HepG2 (cell line): ENCODE measurements around the gene C1QTNF5. TPM values are rescaled to one million over a fixed set of nuclear protein-coding genes. Genes with fewer than 3 reads are reported as not detected.

Source experiments
- ARID3A ChIP-seq: IDR thresholded peaks from 2 replicates; pipeline ENCODE4 v1.6.1; 2012; ENCODE audit warnings: low read depth, low read length, improper control_type of control experiment
- ARID4A ChIP-seq: sonication (generic); formaldehyde crosslinking; IDR thresholded peaks from 2 replicates; pipeline ENCODE4 v1.5.0; 2020; ENCODE audit warnings: mild to moderate bottlenecking, missing genetic modification reagents, borderline replicate concordance
- CBFB ChIP-seq: sonication (generic); formaldehyde crosslinking; IDR thresholded peaks from 2 replicates; pipeline ENCODE4 v1.4.0; 2020; ENCODE audit warnings: missing genetic modification reagents
- HNF4A ChIP-seq: sonication (generic); formaldehyde crosslinking; IDR thresholded peaks from 2 replicates; pipeline ENCODE4 v1.4.0; 2020; ENCODE audit warnings: missing genetic modification reagents
- IKZF5 ChIP-seq: IDR thresholded peaks from 2 replicates; pipeline ENCODE4 v1.6.1; 2018; ENCODE audit warnings: missing genetic modification reagents, mild to moderate bottlenecking, missing compliant biosample characterization
- KDM1A ChIP-seq: IDR thresholded peaks from 2 replicates; pipeline ENCODE4 v1.6.1; 2016; ENCODE audit warnings: missing compliant biosample characterization
- KDM6A ChIP-seq: IDR thresholded peaks from 2 replicates; pipeline ENCODE4 v1.6.1; 2016; ENCODE audit warnings: low read depth
- MAFG ChIP-seq: sonication (generic); formaldehyde crosslinking; IDR thresholded peaks from 2 replicates; pipeline ENCODE4 v1.5.1; 2020; ENCODE audit warnings: mild to moderate bottlenecking, missing genetic modification reagents
- RAD21 ChIP-seq: fragments of 450-650 bp; formaldehyde crosslinking; IDR thresholded peaks from 2 replicates; pipeline ENCODE4 v1.5.0; 2020; ENCODE audit warnings: mild to moderate bottlenecking
- RCOR2 ChIP-seq: IDR thresholded peaks from 2 replicates; pipeline ENCODE4 v1.6.1; 2016; ENCODE audit warnings: missing biosample characterization, missing genetic modification reagents
- SSRP1 ChIP-seq: IDR thresholded peaks from 2 replicates; pipeline ENCODE4 v1.6.1; 2016; ENCODE audit warnings: control low read depth
- THAP11 ChIP-seq: IDR thresholded peaks from 2 replicates; pipeline ENCODE4 v1.6.1; 2016; ENCODE audit warnings: missing biosample characterization, missing genetic modification reagents
- XRCC5 ChIP-seq: fragments of 200-400 bp; formaldehyde crosslinking; optimal IDR thresholded peaks from 2 replicates; pipeline ENCODE3; 2017; ENCODE audit warnings: mild to moderate bottlenecking, low read length
- ZBTB37 ChIP-seq: sonication (generic); formaldehyde crosslinking; IDR thresholded peaks from 2 replicates; pipeline ENCODE4 v1.4.0; 2020; ENCODE audit warnings: mild to moderate bottlenecking, missing genetic modification reagents
- ZFP90 ChIP-seq: sonication (generic); formaldehyde crosslinking; IDR thresholded peaks from 2 replicates; pipeline ENCODE4 v1.8.0; 2022; ENCODE audit warnings: missing genetic modification reagents, mild to moderate bottlenecking, inconsistent platforms, borderline replicate concordance
- ZMYM3 ChIP-seq: sonication (generic); formaldehyde crosslinking; IDR thresholded peaks from 2 replicates; pipeline ENCODE4 v1.5.1; 2020; ENCODE audit warnings: mild to moderate bottlenecking, missing genetic modification reagents
- ZNF180 ChIP-seq: sonication (generic); formaldehyde crosslinking; IDR thresholded peaks from 2 replicates; pipeline ENCODE4 v1.4.0; 2020; ENCODE audit warnings: low read depth, missing genetic modification reagents, borderline replicate concordance
- ZNF317 ChIP-seq: sonication (generic); formaldehyde crosslinking; IDR thresholded peaks from 2 replicates; pipeline ENCODE4 v1.5.0; 2020; ENCODE audit warnings: mild to moderate bottlenecking, missing genetic modification reagents
- ZNF503 ChIP-seq: sonication (generic); formaldehyde crosslinking; IDR thresholded peaks from 2 replicates; pipeline ENCODE4 v1.4.0; 2020; ENCODE audit warnings: missing genetic modification reagents
- ZNF775 ChIP-seq: sonication (generic); formaldehyde crosslinking; IDR thresholded peaks from 2 replicates; pipeline ENCODE4 v1.4.0; 2020; ENCODE audit warnings: missing genetic modification reagents, mild to moderate bottlenecking, moderate library complexity, borderline replicate concordance
- polyA plus RNA-seq, 8 experiments: library from polyadenylated mRNA; depleted of rRNA in 3 of 8; stranded (reverse) in 7 of 8; unstranded in 1 of 8; fragments of >200 nt; fragmentation: Illumina TruSeq in 4 of 8; extraction: Trizol in 4 of 8; gene quantifications; 2 replicates each; pipeline versions ENCODE4 v1.2.1 to v1.2.3, GENCODE V29; 2011 to 2016; ENCODE audit warnings: low read depth in 4 of 8, missing spikeins in 1 of 8, mixed read lengths in 1 of 8; ENCODE audit not compliant: insufficient read depth in 1 of 8
- total RNA-seq, 5 experiments: library from RNA; depleted of rRNA; stranded (reverse); fragments of >200 nt; fragmentation: Illumina TruSeq; extraction: Trizol; gene quantifications; 2 replicates each; pipeline ENCODE4 v1.2.3, GENCODE V29; 2016; ENCODE audit warnings: low read depth in 1 of 5

C1QTNF5 gene
- total and polyA plus RNA-seq, 2 of the 13 experiments (the other 11 are each of a cell fraction or from before 2014, with no cell fraction given): 0.86 to 1.2 TPM

- TF ChIP-seq ZNF503 (CRISPR knock-in tag) (no peak), CBFB (CRISPR knock-in tag) (0 out of 2 replicates have a peak, but pooled peaks have one; percentile 22), HNF4A (CRISPR knock-in tag) (no peak), ARID4A (no peak), ZMYM3 (CRISPR knock-in tag) (peak; percentile 81; the same call in 1 of the 2 replicates), THAP11 (CRISPR knock-in tag) (no peak), SSRP1 (CRISPR knock-in tag) (no peak), MAFG (CRISPR knock-in tag) (no peak), ZFP90 (CRISPR knock-in tag) (no peak), KDM1A (CRISPR knock-in tag) (peak; percentile 46; the same call in 1 of the 2 replicates), ZBTB37 (CRISPR knock-in tag) (no peak), ZNF317 (0 out of 2 replicates have a peak, but pooled peaks have one; percentile 23), RCOR2 (CRISPR knock-in tag) (peak; percentile 81), IKZF5 (CRISPR knock-in tag) (no peak), KDM6A (CRISPR knock-in tag) (no peak), ARID3A (0 out of 2 replicates have a peak, but pooled peaks have one; percentile 10), ZNF775 (CRISPR knock-in tag) (no peak), XRCC5 (peak; percentile 67), RAD21 (CRISPR knock-in tag) (peak; percentile 44; the same call in 1 of the 2 replicates), ZNF180 (CRISPR knock-in tag) (no peak)
These were observed 17.1 kb downstream of the C1QTNF5 start (continued) for GRCh38 chr11:119323532-119324033.
